Activated CD8-positive, alpha-beta memory T cell treated with anti-CD3 and anti-CD28 coated beads, Interleukin-2, amount 50 U/mL, for 48 hours (primary cell): ENCODE results near the gene STARD5.
A peak's percentile ranks its signal among the peaks of the same experiment; 100 is the strongest.
"Not testable (repeated sequence)": the region's sequence is repeated elsewhere in the genome, so short reads cannot be mapped to it uniquely, and the experiment has no call there.

Source experiments
- DNase-seq: peaks from one replicate; pipeline ENCODE4 v3.0.0-alpha.2; 2020

Gene STARD5

GRCh38 chr15:81323944-81324881 lies at the start of gene STARD5:
Gene STARD5, minus strand, starts transcription at chr15:81324141. Its CDS starts 42 bp downstream, at chr15:81324099.
- DNase-seq, result peak; percentile 98

- no peak for DNase-seq
Measured at GRCh38 chr15:81373176-81373575, 49.2 kb upstream of the STARD5 start.

- DNase-seq, result no peak
Measured at GRCh38 chr15:81372575-81372974, 48.6 kb upstream of the STARD5 start.

GRCh38 chr15:81363718-81364500 lies 40.0 kb upstream of the STARD5 start:
- no peak for DNase-seq

GRCh38 chr15:81363276-81363675 lies 39.3 kb upstream of the STARD5 start:
- no peak for DNase-seq

- DNase-seq, result no peak
Measured at GRCh38 chr15:81362790-81363189, 38.8 kb upstream of the STARD5 start.

- no peak for DNase-seq
Measured at GRCh38 chr15:81361891-81362290, 38.0 kb upstream of the STARD5 start.

GRCh38 chr15:81360491-81360890 lies 36.5 kb upstream of the STARD5 start:
- DNase-seq, result no peak

- no peak for DNase-seq
Measured at GRCh38 chr15:81358248-81358647, 34.3 kb upstream of the STARD5 start.

GRCh38 chr15:81357180-81357686 lies 33.3 kb upstream of the STARD5 start:
- DNase-seq, result no peak

- DNase-seq, result no peak
Measured at GRCh38 chr15:81356252-81356651, 32.3 kb upstream of the STARD5 start.

GRCh38 chr15:81351651-81352050 lies 27.7 kb upstream of the STARD5 start:
- no peak for DNase-seq

GRCh38 chr15:81349271-81349670 lies 25.3 kb upstream of the STARD5 start:
- DNase-seq, result no peak

- DNase-seq, result not testable (repeated sequence)
Measured at GRCh38 chr15:81348691-81349090, 24.8 kb upstream of the STARD5 start.

GRCh38 chr15:81347910-81348309 lies 24.0 kb upstream of the STARD5 start:
- no peak for DNase-seq

GRCh38 chr15:81346611-81347010 lies 22.7 kb upstream of the STARD5 start:
- no peak for DNase-seq

GRCh38 chr15:81343371-81343770 lies 19.4 kb upstream of the STARD5 start:
- DNase-seq, result no peak

- no peak for DNase-seq
Measured at GRCh38 chr15:81341351-81341750, 17.4 kb upstream of the STARD5 start.

- no peak for DNase-seq
Measured at GRCh38 chr15:81339851-81340250, 15.9 kb upstream of the STARD5 start.

GRCh38 chr15:81339321-81339720 lies 15.4 kb upstream of the STARD5 start:
- no peak for DNase-seq

- DNase-seq, result no peak
Measured at GRCh38 chr15:81338170-81339007, 14.4 kb upstream of the STARD5 start.

GRCh38 chr15:81337713-81338157 lies 13.8 kb upstream of the STARD5 start:
- DNase-seq, result no peak

- no peak for DNase-seq
Measured at GRCh38 chr15:81337241-81337640, 13.3 kb upstream of the STARD5 start.
